ENCODE measurements around the gene GLDC.

The GLDC gene

GRCh38 chr9:6490863-6491262 lies 154.7 kb downstream of the GLDC start:
- DNase-seq = no peak

GRCh38 chr9:6489099-6489498 lies 156.4 kb downstream of the GLDC start:
- no peak for DNase-seq

GRCh38 chr9:6488395-6488794 lies 157.1 kb downstream of the GLDC start:
- DNase-seq = no peak

- DNase-seq = no peak
Observed at GRCh38 chr9:6484210-6484609, 161.3 kb downstream of the GLDC start.

Measured in NCI-H1105 (cell line).